NCI-H1105 treated with DMSO at 0.1 percent for 48 hours (cell line): Measurements from ENCODE around the gene RPS6KA1.

Experiments
- DNase-seq: peaks from one replicate; lab custom pipeline; 2025; lab: John Stamatoyannopoulos, UW

Gene RPS6KA1

DNA sequence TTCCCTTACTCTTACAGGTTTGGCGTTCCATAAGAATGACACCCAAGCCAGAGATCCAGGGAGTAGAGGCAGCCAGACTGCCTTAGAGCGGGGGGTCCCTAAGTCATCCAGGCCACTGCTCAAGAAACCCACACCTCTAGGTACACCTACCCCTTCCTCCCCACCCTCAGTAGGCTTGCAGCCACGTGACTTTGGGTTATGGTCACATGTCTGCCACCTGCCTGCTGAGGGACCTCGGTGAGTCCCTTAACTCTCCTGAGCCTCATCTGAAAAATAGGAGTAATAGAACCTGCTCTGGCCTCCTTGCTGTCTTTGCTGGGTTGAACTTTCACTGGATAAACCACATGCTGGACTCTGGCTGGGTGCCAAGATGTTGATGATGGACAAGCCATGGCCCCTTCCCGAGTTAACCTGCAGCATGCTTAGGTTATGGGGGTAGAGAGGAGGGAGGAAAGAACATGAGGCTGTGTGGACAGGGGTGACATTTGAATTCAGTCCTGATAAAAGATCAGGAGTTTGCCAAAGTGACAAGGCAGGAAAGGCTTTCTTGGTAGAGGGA, 4.5 kb downstream of the RPS6KA1 start:
- DNase-seq = no peak

DNA sequence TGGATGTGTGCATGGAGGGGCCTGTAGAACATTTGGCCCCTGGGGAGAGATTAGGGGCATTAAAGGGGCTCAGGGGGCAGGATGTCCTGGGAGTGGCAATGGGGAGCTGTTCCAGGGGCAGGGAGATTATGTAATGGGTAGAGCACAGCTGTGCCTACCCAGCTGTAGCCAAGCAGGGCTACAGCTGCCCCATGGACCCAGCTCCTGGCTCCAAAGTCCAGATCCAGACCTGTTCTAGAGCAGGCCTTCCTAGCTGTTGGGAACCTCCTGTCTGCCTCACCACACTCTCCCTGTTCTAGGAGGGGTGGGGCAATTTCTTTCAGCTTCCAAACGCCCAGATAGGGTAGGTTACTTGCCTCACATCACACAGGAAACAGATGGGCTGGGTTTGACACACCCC, 5.6 kb downstream of the RPS6KA1 start:
- no peak for DNase-seq

DNA sequence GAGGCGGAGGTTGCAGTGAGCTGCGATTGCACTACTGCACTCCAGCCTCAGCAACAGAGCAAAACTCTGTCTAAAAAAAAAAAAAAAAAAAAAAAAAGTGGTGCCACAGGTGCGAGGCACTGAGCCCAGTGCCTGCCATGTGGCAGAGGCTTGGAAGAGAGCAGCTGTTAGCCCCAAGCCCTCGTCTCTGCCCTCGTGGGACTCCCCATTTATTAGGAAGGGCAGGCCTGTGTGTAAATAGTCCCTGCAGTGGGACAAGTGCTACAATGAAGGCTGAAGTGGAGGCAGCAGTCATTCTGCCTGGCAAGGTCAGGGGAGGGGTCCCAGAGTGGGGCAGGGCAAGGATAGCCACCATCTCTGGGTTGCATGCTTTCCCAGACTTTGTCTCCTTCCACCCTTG, 6.5 kb downstream of the RPS6KA1 start:
- DNase-seq = no peak

DNA sequence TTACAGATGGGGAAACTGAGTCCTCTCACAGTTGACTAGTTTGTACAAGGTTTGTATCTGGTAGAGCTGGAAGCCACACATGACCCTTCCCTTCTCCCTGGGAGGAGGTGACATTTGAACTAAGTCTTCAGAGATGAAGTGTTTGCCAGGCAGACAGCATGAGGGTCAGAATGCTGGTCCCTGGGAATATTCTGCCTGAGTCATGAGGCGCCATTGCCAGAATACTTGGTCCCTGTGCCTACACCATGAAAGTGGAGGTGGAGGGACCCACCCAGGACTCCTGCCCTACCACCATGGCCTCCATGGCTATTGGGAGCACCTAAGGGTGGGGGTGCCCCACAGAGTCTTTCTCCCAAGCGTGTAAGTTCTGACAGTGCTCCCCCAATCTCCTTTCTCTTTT, 7.0 kb downstream of the RPS6KA1 start:
- DNase-seq = no peak

DNA sequence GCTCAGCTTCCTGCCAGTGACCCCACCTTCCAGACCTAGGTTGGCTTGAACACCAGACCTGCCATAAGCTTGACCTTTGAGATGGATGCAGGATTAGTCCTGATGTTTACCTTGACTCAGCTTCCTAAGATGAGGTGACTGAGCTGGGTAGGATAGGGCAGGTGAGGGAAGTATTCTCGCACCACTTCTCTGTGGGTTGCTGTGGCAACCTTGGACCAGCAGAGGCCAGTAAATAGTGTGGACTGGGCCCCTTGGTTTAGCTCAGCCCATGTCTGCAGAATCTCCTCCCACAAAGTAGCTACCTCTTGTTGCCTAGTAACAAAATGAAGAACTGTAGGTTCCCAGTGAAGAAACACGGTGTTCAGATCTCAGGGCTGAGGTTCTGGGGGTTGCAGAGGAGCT, 8.4 kb downstream of the RPS6KA1 start:
- no peak for DNase-seq

DNA sequence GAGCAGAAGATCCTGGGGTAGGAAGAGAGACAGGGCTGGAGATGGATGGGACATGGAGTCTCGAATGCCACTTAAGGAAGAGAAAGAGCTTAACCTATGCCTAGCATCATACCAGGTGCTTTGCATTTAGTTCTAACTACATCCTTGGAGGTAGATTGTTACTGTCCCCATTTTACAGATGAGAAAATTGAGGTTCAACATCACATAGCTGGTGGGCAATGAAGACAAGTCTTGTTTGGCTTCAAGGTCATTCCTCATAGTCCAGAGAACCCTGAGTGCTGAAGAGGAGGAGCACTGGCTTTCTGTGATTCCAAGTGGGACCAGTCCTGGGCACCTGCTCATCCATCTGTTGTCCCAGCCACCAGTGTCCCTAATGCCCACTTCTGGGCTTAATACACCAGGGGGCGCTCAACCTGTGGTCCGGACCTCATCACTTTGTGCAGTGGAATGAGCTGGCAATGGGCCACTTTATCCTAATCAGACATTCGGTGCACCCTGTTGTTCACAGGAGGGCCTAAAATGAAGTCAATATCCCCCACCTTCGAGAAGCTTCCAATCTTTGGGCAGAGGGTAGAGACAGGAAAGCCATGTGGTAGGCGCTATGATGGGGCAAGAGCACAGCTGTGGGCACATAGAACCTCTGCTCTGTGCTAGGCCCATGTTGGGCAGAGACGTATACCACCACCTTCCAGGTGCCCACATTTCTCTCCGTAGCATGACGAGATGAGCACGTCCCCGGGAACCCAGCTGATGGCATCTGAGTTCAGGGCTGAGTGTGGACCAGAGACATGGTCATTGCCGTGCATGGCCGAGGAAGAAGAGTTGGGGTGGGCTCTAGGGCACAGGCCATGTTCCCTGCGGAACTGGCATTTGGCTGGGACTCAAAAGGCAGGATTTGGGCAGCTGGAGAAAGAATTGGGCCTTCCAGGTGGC, 9.2 kb downstream of the RPS6KA1 start:
- DNase-seq = no peak

DNA sequence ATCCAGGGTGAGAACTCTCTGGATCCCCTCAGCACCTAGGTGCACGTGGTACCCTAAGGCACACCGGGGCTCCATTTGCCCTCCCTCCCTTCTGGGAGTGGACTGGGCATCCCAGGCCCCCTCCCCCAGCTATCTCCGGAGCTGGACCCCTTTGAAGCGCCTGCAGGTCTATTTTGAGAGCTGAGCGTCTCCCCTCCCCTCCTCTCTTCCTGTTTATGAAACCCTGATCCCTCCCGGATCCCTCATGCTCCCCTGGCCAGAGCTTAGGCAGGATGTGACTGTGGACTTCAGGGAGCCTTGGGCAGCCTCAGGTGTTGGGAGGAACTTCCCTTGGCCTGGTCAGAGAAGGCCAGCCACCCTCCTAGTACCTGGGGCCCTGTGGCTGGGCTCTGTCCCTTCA, 10.2 kb downstream of the RPS6KA1 start:
- DNase-seq = no peak

DNA sequence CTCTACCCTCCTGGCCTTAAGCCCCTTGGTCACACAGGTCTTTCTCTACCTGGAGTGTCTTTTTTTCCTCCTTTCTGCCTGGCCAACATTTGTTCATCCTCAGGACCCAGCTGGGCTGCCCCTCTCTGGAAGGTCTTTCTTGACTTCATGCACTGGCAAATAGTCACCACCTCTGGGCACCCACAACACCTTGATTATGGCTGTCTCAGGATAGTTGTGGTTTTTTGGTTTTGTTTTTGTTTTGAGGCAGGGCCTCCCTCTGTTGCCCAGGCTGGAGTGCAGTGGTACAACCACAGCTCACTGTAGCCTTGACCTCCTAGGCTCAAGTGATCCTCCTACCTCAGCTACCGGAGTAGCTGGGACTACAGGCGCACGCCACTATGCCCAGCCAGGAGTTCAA, 10.8 kb downstream of the RPS6KA1 start:
- no peak for DNase-seq

DNA sequence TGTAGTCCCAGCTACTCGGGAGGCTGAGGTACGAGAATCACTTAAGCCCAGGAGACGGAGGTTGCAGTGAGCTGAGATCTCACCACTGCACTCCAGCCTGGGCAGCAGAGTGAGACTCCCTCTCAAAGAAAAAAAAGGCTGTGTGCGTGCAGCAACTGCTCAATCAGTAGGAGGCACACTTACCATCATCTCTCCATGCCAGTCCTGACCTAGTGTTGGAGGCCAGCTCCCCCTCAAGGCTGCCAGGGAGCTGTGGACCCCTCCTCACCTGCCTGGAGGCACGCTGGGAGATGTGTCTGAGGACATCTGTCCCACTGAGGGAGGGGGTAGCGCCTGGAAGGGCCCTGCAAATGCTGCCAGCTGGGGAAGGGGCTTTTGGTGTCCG, 11.9 kb downstream of the RPS6KA1 start:
- DNase-seq = no peak

DNA sequence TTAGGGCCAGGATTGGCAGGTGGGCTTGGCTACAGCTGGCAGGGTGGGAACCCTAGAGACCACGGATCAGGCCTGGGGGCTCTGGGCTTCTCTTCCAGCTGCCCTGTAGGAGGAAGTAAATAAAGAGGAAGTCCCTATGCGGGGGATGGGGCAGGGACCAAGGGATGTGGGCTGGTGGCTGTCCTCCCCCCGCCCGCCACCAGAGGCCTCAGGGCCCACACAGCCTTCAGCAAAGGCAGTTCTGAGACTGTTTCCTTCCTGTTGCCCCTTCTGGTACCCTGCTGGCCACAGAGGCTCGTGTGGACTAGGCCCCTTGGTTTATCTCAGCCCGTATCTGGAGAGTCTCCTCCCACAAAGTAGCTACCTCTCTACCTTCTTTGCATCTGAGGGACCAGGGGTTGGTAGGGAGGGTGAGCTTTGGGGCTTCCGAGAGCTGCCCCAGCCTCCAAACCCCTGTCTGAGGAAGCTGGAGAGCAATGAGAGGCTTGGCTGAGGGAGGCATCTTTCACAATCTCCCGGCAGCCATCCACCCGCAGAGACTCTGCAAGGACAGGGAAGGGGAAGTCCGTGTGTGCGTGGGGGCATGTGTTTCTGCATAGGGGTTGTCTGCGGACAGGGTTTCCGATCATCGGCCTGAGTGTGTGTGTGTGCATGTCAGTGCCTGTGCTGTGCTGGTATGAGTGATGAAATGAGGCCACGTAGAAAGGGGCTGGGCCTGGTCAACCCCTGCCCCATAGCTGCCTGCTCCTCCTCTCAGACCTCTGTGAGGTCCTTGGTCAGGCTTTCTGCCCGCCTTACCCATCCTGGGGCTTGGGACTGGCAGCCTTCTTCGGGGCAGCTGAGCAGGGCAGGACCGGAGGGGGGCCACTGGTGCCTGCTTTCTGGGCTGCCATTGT, 12.5 kb downstream of the RPS6KA1 start:
- DNase-seq = no peak

DNA sequence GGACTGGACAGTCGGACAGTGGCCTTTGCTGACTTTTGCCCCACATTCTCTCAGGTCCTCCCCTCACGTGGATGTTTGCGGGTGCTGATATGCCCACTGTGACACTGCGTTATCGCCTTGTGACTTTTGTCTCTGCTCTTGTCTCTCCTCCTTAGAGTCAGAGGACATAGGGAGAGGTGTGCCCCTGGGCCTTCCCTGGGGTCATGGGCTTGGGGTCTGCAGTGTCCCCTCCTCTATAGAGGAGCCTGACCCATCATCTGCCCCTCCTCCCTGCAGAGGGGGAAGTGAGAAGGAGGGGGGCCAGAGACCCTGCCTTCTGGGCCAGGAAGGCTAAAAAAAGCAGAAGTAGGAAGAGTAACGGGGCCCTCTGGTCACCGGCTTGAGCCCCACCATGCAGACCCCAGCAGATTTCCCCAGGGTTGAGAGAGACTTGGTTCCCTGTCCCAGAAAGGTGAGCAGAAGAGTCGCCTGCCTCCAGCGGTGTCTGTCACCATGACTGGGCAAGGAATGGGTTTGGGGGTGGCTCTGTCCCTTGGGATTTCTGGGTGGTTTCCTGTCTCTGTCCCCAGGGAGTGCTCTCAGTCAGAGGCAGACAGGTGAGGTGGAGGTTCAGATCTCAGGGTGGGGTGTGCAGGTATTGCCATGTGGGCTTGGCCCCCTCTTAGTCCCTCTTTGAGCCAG, 13.3 kb downstream of the RPS6KA1 start:
- DNase-seq = no peak

DNA sequence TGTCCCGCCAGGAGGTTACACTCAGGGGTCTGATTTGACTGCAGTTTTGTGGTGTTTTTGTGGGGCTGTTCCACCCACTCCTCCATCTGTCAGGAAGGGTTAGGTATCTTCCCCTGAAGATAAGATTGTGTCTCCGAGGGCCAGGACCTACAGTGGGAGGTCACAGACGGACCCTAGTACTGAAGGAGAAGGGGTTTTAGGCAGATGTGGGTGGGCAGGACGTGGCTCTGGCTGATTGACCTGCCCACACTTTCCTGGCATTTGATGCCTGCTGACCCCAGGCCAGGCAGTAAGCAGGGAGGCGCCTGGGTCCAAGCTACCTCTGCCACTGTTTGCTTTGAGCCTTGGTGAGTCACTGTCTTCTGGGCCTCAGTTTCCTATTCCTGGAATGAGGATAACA, 13.9 kb downstream of the RPS6KA1 start:
- no peak for DNase-seq

DNA sequence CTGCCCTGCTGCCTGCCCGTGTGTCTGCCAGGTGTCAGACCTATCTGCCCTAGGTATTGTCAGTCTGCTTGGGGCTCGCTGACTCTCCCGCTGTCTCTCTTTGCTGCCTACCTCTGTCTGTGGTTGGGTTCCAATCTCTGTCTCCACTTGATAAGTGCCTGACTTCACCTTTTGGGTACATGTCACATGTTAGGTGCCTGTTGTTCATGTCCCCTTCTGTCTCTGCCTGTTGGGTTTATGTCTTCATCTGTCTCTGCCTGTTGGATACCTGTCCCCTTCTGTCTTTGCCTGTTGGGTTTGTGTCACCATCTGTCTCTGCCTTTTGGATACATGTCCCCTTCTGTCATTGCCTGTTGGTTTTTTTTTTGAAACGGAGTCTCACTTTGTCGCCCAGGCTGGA, 14.6 kb downstream of the RPS6KA1 start:
- no peak for DNase-seq

DNA sequence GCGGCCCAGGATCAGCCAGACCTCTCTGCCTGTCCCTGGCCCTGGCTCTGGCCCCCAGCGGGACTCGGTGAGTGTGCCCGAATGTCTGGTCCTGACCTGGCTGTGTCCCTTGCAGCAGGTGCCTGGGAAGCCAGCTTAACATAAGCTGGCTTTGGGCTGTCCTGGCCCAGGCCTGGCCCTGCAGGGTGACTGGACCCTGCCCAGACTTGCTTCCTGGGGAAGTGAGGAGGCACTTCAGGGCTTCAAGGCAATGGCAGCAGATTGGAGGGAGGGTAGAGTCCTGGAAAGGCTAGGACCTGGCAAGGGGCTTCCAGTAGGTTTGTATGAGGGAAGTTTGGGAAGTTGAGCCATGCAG, 16.4 kb downstream of the RPS6KA1 start:
- no peak for DNase-seq

DNA sequence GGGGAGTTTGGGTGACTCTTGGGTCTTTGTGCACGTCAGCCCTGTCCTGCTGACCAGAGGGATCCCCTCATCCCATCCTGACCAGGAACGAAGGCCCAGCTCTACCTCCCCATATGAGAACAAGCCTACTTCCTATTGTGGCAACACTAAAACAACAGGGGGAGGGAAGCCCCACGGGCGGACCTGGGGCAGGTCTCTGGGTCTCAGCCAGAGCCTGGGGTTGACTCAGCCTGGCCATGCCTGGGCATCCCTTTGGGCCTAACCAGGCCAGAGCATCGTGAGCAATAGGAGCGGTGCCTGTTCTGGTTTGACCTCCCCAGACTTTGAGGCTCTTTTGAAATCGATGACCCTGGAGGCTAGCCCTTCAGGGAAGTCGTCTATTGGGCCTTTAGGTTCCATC, 16.8 kb downstream of the RPS6KA1 start:
- no peak for DNase-seq

DNA sequence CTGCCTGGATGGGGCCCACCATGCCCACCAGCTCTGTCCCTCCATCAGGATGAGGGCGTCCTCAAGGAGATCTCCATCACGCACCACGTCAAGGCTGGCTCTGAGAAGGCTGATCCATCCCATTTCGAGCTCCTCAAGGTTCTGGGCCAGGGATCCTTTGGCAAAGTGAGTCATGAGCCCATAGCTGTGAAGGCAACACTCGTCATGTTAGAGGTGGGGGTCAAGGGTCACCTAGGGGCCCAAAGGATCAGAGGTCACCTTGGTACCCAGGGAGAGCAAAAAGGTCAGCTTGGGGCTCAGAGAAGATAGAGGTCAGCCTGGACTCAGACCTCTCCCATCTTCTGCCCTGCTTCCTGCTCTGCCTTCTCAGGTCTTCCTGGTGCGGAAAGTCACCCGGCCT, 17.3 kb downstream of the RPS6KA1 start:
- DNase-seq = no peak

DNA sequence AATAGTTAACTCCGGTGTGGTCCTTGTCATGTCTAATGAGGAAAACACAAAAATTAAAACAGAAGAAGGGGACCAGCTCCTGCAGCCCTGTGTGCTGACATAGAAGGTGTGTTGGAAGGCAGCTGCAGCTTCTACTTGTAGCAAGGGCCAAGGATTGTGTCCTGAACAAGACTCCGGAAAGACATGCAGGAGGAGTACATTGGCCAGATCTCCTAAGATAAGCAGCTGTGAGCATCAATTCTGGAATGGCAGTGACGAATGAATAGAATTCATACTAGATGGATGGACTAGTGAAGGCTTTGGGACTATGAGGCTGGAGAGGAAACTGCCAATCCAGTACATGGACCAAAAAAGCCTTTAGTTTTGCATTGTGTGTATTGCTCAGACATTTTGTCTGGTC, 19.3 kb downstream of the RPS6KA1 start:
- DNase-seq = no peak

DNA sequence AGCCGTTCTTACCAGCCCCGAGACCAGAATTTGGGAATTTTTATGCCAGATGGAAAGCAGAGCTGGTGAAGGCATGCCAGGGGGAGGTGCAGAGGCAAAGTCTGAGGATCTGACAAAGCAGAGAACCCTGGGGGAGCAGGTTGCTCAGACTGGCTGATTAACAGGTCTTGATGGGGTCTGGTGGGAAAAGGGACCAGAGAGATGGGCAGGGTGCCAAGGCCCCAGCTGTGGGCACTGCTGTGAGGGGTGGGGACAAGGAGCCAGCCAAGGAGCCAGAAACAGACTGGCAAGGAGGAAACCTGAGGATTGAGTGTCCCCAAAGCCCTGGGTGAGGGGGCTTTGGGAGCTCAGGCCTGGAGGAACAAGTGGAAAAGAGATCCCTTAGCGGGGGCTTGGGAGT, 21.4 kb downstream of the RPS6KA1 start:
- DNase-seq = no peak

DNA sequence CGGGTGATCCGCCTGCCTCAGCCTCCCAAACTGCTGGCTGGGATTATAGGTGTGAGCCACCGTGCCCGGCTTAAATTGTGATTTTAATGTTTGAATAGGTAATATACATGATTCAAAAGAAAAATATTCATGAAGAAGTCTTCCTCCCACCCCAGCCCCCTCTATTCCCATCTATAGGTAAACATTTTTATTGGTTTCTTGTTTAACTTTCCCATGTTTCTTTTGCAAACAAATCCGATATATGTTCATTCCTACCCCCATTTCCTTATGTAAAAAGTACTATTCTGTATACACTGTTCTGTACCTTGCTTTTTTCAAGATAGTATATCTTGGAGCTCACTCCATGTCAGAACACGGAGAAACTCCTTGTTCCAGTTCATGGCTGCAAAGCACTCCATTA, 23.2 kb downstream of the RPS6KA1 start:
- DNase-seq = no peak

DNA sequence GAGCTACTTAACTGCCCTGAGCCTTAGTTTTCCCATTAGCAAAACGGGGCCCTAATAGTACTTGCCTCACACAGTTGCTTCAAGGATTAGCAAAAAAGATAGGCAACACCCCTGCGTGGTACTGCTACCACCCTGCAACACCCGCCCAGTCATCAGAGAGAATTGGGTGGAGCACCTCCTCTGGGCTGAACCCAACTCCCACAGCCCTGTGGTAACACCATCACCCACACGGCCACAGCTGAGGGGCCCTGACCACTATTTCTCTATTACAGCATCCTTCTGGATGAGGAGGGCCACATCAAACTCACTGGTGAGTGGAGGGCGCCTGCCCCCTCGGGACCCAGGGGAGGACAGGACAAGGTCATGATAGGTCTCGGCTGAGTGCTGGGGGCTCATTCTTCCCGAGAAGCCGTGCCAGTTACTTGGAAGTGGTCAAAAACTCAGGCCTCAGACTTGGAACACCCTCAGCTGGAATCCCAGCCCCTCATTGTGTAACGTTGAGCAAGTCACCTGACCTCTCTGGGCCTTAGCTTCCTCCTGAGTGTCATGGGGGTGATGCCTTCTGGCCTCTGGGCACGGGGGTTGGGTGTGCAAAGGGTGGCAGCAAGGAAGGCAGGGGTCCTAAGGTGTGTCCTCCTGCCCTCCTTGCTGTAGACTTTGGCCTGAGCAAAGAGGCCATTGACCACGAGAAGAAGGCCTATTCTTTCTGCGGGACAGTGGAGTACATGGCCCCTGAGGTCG, 24.6 kb downstream of the RPS6KA1 start:
- DNase-seq = no peak

DNA sequence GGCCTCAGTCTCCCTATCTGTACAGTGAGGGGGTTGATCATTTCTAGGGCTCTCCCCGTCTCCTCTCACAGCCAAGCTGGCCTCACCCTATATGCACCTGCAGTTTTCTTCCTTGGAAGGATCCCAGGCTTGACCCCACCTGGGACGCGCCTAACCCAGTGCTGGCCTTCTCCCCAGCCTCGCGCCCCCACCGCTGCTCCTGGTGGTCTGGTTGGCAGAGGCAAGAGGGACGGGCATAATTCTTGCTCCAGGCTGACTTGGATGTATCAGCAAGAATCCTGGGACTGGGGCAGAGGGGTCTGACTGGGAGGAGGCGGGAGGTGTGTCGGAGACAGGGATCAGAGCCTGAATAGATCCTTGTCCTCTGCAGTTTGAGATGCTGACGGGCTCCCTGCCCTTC, 25.2 kb downstream of the RPS6KA1 start:
- no peak for DNase-seq

DNA sequence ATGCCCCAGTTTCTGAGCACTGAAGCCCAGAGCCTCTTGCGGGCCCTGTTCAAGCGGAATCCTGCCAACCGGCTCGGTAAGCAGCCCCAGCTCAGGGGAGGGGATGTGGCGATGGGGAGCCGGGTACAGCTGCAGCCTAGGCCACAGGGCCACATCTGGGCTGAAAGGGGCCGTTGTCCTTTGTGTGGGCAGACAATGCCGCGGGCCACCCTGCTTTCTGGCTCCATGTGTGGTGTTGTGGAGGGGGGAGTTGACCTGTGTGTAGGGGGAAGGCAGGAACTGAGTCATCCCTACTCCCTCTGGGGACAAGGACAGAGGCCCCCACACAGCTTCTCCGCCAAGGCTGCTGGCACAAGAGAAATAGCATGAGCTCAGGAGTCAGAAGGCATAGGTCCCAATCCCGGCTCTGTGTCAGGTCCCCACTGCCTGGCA, 26.0 kb downstream of the RPS6KA1 start:
- DNase-seq = no peak
